Stimulated activated CD4-positive, alpha-beta T cell treated with anti-CD3 and anti-CD28 coated beads, Interleukin-12 subunit alpha, Interleukin-12 subunit beta, amount 100 ng/mL, for 4 hours (primary cell): ENCODE measurements around the gene CDC42SE2.

Source experiments
- DNase-seq: peaks from one replicate; pipeline ENCODE4 v3.0.0-alpha.2; 2020

The CDC42SE2 gene, protein sequence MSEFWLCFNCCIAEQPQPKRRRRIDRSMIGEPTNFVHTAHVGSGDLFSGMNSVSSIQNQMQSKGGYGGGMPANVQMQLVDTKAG

DNA sequence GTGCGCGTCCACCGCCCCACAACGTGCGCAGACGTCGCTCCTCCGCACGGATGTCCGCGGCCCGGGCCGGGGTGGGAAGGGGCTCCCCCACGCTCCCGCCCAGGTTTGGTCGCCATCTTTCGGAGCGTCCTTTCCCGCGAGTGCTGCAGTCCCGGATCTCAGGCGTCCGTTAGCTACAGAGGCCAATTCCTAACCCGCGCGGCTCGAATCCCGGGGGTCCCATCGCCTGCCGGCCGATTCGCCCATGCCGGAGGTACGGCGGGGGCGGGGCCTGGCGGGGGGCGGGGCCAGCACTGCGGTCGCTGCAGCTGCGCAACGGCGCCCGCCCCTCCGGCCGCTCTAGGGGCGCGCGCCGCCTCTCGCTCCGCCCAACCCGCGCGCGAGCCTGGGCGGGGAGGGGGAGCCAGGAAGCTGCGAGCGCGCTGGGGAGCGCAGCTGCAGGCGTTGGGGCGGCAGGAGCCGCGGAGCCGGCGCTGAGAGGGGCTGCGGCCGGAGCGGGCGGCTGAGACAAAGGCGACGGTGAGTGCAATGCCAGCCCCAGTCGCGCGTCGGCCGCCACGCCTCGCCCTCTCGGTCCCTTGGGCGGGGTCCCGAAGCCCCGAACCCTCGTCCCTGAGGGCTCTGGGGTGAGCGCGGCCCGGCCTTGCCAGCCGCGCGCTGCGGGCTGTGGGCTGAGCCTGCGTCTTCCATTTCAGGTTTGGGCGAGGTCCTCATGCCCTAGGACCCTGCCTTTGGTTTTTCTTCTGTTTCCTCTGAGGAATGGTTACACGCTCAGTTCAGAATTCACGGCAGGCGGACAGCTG lies at the start of gene CDC42SE2:
Gene CDC42SE2, plus strand, starts transcription at position 406 of the 803 bp plus-strand sequence. CDS start 95,441 bp downstream, outside the sequence.
- peak; percentile 83 for DNase-seq

DNA sequence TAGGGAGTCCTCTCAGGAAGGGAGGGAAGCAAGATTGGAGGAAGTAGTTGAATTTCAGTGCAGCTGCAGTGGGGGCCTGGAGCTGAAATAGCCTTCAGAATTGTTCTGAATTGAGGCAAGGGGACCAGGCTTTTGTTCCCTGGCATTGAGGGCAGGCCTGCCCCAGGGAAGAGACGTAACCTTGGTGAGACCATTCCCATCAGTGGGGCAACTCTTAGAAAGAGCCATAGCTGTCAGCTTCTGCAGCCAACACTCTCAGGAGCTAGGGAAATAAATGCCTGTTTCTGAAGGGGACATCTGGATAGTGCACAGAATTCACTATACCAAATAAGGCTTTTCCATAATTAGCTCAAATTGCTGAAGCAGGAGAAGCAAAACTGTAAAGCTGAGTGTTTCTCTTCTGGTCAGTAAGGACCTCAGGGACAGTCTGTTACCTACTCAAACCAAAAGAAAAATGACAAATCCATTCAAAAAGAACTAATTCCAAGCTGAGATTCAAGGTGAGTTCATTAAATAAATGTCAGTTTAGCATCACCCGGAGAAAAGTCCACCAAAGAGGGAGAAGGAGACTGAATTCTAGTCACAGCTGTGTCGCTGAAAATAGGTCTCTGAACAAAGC lies 49.1 kb upstream of the CDC42SE2 start:
- DNase-seq = no peak

DNA sequence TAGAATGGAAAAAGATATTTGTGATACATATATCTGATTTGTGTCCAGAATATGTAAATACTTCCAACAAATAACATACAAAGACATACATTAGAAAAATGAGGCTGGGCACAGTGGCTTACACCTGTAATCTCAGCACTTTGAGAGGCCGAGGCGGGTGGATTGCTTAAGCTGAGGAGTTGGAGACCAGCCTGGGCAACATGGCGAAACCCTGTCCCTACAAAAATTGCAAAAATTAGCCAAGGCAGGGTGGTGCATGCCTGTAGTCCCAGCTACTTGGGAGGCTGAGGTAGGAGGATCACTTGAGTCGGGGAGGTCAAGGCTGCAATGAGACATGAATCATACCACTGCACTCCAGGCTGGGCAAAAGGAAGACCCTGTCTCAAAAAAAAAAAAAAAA lies 46.1 kb upstream of the CDC42SE2 start:
- DNase-seq = no peak

- DNase-seq = no peak
Measured at GRCh38 chr5:131218392-131218791, 45.5 kb upstream of the CDC42SE2 start.

- DNase-seq = no peak
Measured at GRCh38 chr5:131220566-131220965, 43.3 kb upstream of the CDC42SE2 start.

DNA sequence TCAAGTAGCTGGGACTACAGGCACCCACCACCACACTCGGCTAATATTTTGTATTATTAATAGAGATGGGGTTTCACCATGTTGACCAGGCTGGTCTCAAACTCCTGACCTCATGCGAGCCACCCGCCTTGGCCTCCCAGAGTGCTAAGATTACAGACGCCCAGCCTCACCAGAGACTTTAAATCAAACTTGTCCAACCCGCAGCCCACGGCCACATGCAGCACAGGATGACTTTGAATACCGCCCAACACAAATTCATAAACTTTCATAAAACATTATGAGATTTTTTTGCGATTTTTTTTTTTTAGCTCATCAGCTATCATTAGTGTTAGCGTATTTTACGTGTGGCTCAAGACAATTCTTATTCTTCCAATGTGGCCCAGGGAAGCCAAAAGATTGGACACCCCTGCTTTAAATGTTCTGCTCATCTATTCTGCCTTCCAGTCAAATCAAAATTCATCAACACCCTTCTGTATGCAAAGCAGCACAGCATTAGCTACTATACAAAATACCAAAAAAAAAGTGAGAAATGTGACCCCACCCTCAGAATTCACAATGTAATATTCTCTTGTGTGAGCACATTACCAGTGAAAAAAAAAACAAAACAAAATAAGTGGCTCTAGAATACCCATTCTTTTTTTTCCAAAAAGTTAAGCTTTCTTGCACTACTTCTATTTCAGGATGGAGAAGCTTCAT lies 42.7 kb upstream of the CDC42SE2 start:
- no peak for DNase-seq

- DNase-seq = no peak
Measured at GRCh38 chr5:131221888-131222287, 42.0 kb upstream of the CDC42SE2 start.

GRCh38 chr5:131222731-131223130 lies 41.1 kb upstream of the CDC42SE2 start:
- DNase-seq = no peak

GRCh38 chr5:131223751-131224386 lies 40.0 kb upstream of the CDC42SE2 start:
- no peak for DNase-seq

- no peak for DNase-seq
Measured at GRCh38 chr5:131224387-131225201, 39.3 kb upstream of the CDC42SE2 start.

- no peak for DNase-seq
Measured at GRCh38 chr5:131225282-131225974, 38.4 kb upstream of the CDC42SE2 start.

GRCh38 chr5:131226899-131227298 lies 37.0 kb upstream of the CDC42SE2 start:
- DNase-seq = no peak

- no peak for DNase-seq
Measured at GRCh38 chr5:131228646-131229045, 35.2 kb upstream of the CDC42SE2 start.

GRCh38 chr5:131229623-131230022 lies 34.2 kb upstream of the CDC42SE2 start:
- no peak for DNase-seq

DNA sequence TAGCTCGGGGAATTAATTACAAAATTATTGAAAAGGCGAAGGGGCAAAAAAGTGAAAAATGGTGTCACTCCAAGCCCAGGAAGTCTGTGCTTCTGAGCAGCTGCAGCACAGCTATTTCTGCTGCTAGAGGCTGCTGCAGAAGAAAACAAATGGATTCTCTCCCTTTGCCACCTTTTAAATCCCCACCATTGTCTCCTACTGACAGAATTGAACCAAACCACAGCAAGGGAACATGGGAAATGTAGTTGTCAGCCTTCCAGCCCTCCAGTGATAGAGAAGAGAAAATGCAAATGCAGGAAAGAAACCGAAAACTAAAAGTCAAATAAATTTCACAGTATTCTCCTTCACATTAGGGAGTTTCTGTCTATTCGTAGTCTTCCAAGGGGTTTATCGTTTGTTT lies 33.4 kb upstream of the CDC42SE2 start:
- no peak for DNase-seq

DNA sequence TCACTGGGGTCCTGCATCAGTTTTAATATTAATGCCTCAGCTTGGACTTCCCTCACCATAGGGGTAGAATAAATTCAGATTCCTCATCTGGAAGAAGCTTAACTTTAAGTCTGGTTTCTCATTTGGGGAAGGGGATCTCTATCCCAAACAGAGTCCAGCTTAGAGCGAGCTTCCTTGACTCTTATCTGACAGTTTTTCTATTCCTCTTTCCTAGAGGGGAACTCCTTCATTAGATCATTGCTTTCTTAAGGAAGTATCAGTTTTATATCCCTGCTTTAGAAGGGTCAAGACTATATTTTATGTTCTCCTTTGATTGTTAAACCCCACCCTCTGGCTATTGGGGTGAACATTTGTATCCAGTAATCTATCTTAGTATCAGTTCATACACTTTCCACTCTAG lies 24.2 kb upstream of the CDC42SE2 start:
- DNase-seq = no peak

- no peak for DNase-seq
Measured at GRCh38 chr5:131242728-131243255, 21.1 kb upstream of the CDC42SE2 start.

GRCh38 chr5:131245312-131245711 lies 18.5 kb upstream of the CDC42SE2 start:
- DNase-seq = no peak

GRCh38 chr5:131245948-131246347 lies 17.9 kb upstream of the CDC42SE2 start:
- DNase-seq = no peak

DNA sequence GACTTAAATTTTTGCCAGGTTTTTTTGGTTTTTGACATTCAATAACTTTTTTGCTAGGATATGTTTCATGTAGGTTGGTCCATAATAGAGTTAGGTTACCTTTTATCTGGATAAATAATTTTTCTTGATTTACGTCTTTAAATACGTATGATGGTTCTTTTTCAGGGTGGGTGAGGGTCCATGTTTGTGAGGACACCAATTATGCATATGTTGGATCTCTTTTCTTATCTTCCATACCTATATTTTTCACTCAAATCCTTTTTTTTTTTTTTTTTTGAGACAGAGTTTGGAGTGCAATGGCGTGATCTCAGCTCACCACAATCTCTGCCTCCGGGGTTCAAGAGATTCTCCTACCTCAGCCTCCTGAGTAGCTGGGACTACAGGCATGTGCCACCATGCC lies 17.3 kb upstream of the CDC42SE2 start:
- no peak for DNase-seq

- DNase-seq = no peak
Measured at GRCh38 chr5:131250751-131251475, 12.9 kb upstream of the CDC42SE2 start.
